HEK293T (cell line): ENCODE results near the gene VENTX.

Experiments used
- ARNT ChIP-seq: fragments of 450-650 bp; IDR thresholded peaks from 2 replicates; pipeline ENCODE4 v1.6.1; 2017; ENCODE audit warnings: mild to moderate bottlenecking
- BHLHE40 ChIP-seq: fragments of 450-650 bp; IDR thresholded peaks from 2 replicates; pipeline ENCODE4 v1.6.1; 2016; ENCODE audit warnings: mild to moderate bottlenecking, moderate library complexity, borderline replicate concordance
- CTBP1 ChIP-seq: fragments of 450-650 bp; IDR thresholded peaks from 2 replicates; pipeline ENCODE4 v1.6.1; 2016; ENCODE audit warnings: borderline replicate concordance
- ELF4 ChIP-seq: fragments of 450-650 bp; IDR thresholded peaks from 2 replicates; pipeline ENCODE4 v1.6.1; 2017; ENCODE audit warnings: antibody characterized with exemption
- FOXA1 ChIP-seq: fragments of 450-650 bp; IDR thresholded peaks from 2 replicates; pipeline ENCODE4 v1.6.1; 2016; ENCODE audit warnings: mild to moderate bottlenecking
- FOXK2 ChIP-seq: fragments of 450-650 bp; IDR thresholded peaks from 2 replicates; pipeline ENCODE4 v1.6.1; 2016; ENCODE audit warnings: mild to moderate bottlenecking
- FOXM1 ChIP-seq: fragments of 450-650 bp; IDR thresholded peaks from 2 replicates; pipeline ENCODE4 v1.6.1; 2017; ENCODE audit warnings: mild to moderate bottlenecking, borderline replicate concordance
- HDGF ChIP-seq: fragments of 450-650 bp; IDR thresholded peaks from 2 replicates; pipeline ENCODE4 v1.6.1; 2017; ENCODE audit warnings: antibody characterized with exemption, borderline replicate concordance
- SP1 ChIP-seq: fragments of 450-650 bp; IDR thresholded peaks from 2 replicates; pipeline ENCODE4 v1.6.1; 2017
- TARDBP ChIP-seq: fragments of 450-650 bp; IDR thresholded peaks from 2 replicates; pipeline ENCODE4 v1.6.1; 2016
- ZNF384 ChIP-seq: fragments of 450-650 bp; IDR thresholded peaks from 2 replicates; pipeline ENCODE4 v1.6.1; 2016
- TF ChIP-seq, protein P1 (sequence below): fragments of 450-650 bp; IDR thresholded peaks from 2 replicates; pipeline ENCODE4 v1.6.1; 2016

DNA sequence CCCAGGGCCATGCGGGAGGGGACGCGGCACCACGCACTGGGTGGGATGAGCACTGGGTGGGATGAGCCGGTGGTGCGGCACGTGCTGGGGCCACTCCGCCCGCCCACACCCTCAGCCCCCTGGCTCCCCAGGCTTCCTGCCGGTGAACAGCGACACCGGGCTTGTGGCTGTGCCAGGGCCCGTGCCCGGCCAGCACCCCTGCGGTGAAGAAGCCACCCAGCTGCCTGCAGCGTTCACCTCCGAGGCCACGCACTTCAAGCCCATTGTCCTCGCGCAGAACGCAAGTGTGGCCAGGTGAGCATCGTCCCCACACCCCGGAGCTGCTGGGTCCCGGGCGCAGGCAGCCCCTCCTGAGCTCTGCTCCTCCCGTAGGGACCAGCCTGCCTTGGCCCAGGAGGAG is 39.4 kb upstream of the VENTX start:
- TF ChIP-seq, protein P1, sequence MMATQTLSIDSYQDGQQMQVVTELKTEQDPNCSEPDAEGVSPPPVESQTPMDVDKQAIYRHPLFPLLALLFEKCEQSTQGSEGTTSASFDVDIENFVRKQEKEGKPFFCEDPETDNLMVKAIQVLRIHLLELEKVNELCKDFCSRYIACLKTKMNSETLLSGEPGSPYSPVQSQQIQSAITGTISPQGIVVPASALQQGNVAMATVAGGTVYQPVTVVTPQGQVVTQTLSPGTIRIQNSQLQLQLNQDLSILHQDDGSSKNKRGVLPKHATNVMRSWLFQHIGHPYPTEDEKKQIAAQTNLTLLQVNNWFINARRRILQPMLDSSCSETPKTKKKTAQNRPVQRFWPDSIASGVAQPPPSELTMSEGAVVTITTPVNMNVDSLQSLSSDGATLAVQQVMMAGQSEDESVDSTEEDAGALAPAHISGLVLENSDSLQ: no peak
- no peak for TF ChIP-seq SP1
- no peak for TF ChIP-seq CTBP1
- no peak for TF ChIP-seq ELF4
- TF ChIP-seq HDGF: no peak
- no peak for TF ChIP-seq ARNT
- no peak for TF ChIP-seq BHLHE40
- no peak for TF ChIP-seq FOXK2
- TF ChIP-seq FOXA1: no peak
- no peak for TF ChIP-seq FOXM1
- TF ChIP-seq TARDBP: no peak
- no peak for TF ChIP-seq ZNF384
